ENCODE data around the gene ABCC10.
"Not testable (repeated sequence)": the region's sequence is repeated elsewhere in the genome, so short reads cannot be mapped to it uniquely, and the experiment has no call there.

ABCC10 gene

GRCh38 chr6:43427406-43428111, at the start of gene ABCC10:
ABCC10 (plus strand) TSS chr6:43427541; CDS start chr6:43427979, 438 bp downstream.
- no peaks in the 10 kb centered on the region for H3K27me3 ChIP-seq (ENCODE audit: control insufficient read depth, insufficient read depth, low read length)
- H3K9ac ChIP-seq (ENCODE audit: low read length) = peak within 1 kb of the TSS; percentile 93
- peaks cover 5% of the 10 kb centered on the region for H3K4me1 ChIP-seq (ENCODE audit: control insufficient read depth, insufficient read depth, low read length)
- H3K4me3 ChIP-seq (ENCODE audit: low read length) = peak within 1 kb of the TSS; percentile 94
- H3K27ac ChIP-seq (ENCODE audit: low read depth, low read length) = peak within 1 kb of the TSS; percentile 76
- peaks cover 5% of the 10 kb centered on the region for H3K36me3 ChIP-seq (ENCODE audit: control insufficient read depth, insufficient read depth, low read length)

DNA sequence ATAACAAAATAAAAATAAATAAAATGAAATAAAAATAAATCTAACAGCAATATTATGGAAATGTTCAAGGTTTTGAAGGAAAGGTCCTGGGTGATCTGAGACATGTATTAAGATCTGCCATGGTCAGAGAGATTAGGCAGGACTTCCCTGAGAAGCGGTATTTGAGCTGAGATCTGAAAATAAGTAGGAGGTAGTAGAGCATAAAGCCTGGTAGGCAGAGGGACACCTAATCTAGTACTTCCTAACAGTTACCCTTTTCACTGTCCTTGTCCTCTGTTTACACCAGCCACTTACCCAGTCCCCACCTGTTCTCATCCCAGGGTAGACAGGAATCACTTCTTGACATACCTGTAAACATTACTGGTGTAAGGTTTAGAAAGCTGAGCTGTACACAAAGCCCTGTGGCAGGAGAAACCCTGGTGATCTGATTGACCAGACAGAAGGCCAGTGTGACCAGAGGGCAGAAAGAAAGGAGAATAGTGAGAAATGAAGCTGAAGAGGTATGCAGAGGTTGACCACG, 49.6 kb upstream of the ABCC10 start:
- H3K4me1 ChIP-seq (ENCODE audit: control insufficient read depth, insufficient read depth, low read length) = no peaks in the 10 kb centered on the region
- no peak overlapping the region for H3K4me3 ChIP-seq (ENCODE audit: low read length)
- H3K27ac ChIP-seq (ENCODE audit: low read depth, low read length) = no peak overlapping the region
- no peak overlapping the region for H3K9ac ChIP-seq (ENCODE audit: low read length)
- H3K36me3 ChIP-seq (ENCODE audit: control insufficient read depth, insufficient read depth, low read length) = no peaks in the 10 kb centered on the region
- H3K27me3 ChIP-seq (ENCODE audit: control insufficient read depth, insufficient read depth, low read length) = no peaks in the 10 kb centered on the region

GRCh38 chr6:43378631-43379030, 48.7 kb upstream of the ABCC10 start:
- H3K27me3 ChIP-seq (ENCODE audit: control insufficient read depth, insufficient read depth, low read length) = no peaks in the 10 kb centered on the region
- H3K27ac ChIP-seq (ENCODE audit: low read depth, low read length) = no peak overlapping the region
- no peaks in the 10 kb centered on the region for H3K36me3 ChIP-seq (ENCODE audit: control insufficient read depth, insufficient read depth, low read length)
- H3K9ac ChIP-seq (ENCODE audit: low read length) = no peak overlapping the region
- H3K4me1 ChIP-seq (ENCODE audit: control insufficient read depth, insufficient read depth, low read length) = no peaks in the 10 kb centered on the region
- no peak overlapping the region for H3K4me3 ChIP-seq (ENCODE audit: low read length)

DNA sequence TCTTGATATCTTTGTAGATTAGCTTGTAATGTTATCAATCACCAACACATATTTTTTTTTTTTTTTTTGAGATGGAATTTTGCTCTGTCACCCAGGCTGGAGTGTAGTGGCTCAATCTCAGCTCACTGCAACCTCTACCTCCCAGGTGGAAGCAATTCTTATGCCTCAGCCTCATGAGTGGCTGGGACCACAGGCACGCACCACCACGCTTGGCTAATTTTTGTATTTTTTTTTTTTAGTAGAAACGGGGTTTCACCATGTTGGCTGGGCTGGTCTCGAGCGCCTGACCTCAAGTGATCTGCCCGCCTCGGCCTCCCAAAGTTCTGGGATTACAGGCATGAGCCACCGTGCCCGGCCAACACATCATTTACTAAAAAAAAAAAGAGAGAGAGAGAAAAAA, 46.5 kb upstream of the ABCC10 start:
- H3K9ac ChIP-seq (ENCODE audit: low read length); H3K36me3 ChIP-seq (ENCODE audit: control insufficient read depth, insufficient read depth, low read length); H3K4me1 ChIP-seq (ENCODE audit: control insufficient read depth, insufficient read depth, low read length); H3K27me3 ChIP-seq (ENCODE audit: control insufficient read depth, insufficient read depth, low read length); H3K4me3 ChIP-seq (ENCODE audit: low read length); H3K27ac ChIP-seq (ENCODE audit: low read depth, low read length): not testable (repeated sequence)

DNA sequence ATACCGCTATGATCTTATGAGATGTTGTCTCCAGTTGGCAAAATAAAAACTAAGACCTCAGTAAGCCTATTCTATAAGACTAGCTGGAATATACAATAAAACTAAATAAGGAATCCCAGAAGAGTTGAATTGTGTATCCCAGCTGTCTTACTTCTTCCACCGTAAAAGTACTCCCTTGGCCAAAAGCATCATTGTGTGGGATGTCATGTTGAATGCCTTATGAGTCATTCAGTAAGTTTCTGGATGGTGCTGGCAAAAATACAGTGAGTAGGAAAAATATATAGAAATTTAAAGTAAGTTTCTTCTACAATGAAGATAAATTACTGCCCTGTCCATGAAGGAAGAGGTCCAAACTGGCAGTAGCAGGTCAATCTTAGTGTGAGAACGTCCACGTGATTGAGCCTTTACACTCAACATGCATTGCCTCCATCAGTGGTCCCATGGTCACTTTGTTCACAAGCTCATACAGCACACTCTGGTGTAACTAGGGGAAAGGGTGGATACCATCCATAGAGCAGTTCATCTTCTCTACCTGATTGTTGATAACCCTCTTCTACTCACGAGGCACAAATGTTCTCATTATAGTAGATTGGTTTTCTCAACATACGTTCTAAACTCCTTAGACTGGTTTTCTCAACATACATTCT, 44.2 kb upstream of the ABCC10 start:
- H3K4me3 ChIP-seq (ENCODE audit: low read length) = no peak overlapping the region
- no peak overlapping the region for H3K9ac ChIP-seq (ENCODE audit: low read length)
- no peak overlapping the region for H3K27ac ChIP-seq (ENCODE audit: low read depth, low read length)
- no peaks in the 10 kb centered on the region for H3K36me3 ChIP-seq (ENCODE audit: control insufficient read depth, insufficient read depth, low read length)
- H3K4me1 ChIP-seq (ENCODE audit: control insufficient read depth, insufficient read depth, low read length) = no peaks in the 10 kb centered on the region
- no peaks in the 10 kb centered on the region for H3K27me3 ChIP-seq (ENCODE audit: control insufficient read depth, insufficient read depth, low read length)

DNA sequence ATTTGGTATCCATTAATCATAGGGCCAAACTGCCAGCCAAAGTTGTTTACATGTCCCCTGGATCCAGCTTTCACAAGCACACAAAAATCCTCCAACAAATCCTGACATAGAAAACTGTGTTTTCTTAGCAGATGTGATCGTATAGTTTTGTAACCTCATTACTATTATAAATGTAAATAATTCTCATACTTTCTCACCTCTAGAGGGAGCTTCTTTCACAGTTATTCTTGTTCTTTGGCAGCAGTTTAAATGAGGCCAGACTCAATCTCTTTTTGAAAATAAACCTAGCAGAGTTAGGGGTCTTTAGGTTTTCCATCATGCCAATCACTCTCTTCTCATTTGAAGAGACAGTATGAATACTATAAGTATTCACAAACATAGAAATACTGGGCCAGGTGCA, 40.8 kb upstream of the ABCC10 start:
- no peak overlapping the region for H3K4me3 ChIP-seq (ENCODE audit: low read length)
- no peak overlapping the region for H3K9ac ChIP-seq (ENCODE audit: low read length)
- no peaks in the 10 kb centered on the region for H3K27me3 ChIP-seq (ENCODE audit: control insufficient read depth, insufficient read depth, low read length)
- H3K36me3 ChIP-seq (ENCODE audit: control insufficient read depth, insufficient read depth, low read length) = no peaks in the 10 kb centered on the region
- H3K4me1 ChIP-seq (ENCODE audit: control insufficient read depth, insufficient read depth, low read length) = no peaks in the 10 kb centered on the region
- H3K27ac ChIP-seq (ENCODE audit: low read depth, low read length) = no peak overlapping the region

DNA sequence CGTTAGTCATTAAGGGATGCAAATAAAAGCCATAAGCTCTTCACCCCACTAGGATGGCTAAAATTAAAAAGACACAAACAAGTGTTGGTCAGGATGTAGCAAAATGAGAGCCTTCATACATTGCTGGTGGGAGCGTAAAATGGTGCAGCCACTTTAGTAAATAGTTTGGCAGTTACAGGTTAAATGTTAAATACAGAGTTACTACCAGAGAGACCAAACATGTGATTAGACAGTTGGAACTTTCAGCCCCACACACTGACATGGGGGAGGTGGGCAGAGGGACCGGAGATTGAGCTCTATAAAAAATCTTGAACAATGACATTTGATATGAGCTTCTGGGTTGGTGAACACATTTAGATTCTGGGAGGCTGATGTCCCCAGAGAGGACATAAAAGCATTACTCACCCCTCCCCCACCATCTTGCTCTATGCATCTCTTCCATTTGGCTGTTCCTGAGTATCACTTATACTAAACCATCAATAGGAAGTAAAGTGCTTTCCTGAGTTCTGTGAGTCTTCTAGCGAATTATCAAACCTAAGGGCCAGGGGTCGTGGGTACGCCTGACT, 37.5 kb upstream of the ABCC10 start:
- Histone ChIP-seq H3K9ac (ENCODE audit: low read length) (no peak overlapping the region), H3K27me3 (ENCODE audit: control insufficient read depth, insufficient read depth, low read length) (no peaks in the 10 kb centered on the region), H3K4me1 (ENCODE audit: control insufficient read depth, insufficient read depth, low read length) (no peaks in the 10 kb centered on the region), H3K27ac (ENCODE audit: low read depth, low read length) (no peak overlapping the region), H3K4me3 (ENCODE audit: low read length) (no peak overlapping the region), H3K36me3 (ENCODE audit: control insufficient read depth, insufficient read depth, low read length) (no peaks in the 10 kb centered on the region)

DNA sequence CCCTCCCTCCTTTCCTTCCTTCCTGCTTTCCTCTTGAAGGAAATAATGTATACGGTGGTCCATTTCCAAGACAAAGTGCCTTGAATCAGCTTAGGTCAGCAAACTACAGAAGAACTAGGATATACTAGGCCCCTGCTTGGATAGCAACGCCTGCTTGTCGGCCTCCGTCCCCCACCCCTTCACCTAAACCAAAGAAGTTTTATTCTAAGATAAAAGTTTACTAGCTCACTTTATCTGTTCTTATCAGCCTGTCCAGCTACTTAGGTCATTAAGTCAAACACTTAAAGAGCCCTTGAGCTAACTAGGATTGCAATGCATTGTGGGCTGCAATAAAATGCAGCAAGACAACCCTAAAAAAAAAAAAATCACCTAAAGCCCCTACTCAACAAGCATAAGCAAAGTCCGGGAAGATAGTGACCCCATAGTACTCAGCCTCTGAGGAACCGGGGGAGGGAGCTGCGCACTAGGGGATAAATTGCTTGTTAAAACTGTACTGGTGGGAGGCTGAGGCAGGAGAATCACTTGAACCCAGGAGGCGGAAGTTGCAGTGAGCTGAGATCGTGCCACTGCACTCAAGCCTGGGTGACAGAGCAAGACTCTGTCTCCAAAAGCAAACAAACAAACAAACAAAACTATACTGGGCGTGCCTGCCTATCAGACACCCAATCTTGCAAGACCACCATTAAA, 36.4 kb upstream of the ABCC10 start:
- not testable (repeated sequence) for H3K27ac ChIP-seq (ENCODE audit: low read depth, low read length); H3K4me1 ChIP-seq (ENCODE audit: control insufficient read depth, insufficient read depth, low read length); H3K4me3 ChIP-seq (ENCODE audit: low read length); H3K27me3 ChIP-seq (ENCODE audit: control insufficient read depth, insufficient read depth, low read length); H3K9ac ChIP-seq (ENCODE audit: low read length); H3K36me3 ChIP-seq (ENCODE audit: control insufficient read depth, insufficient read depth, low read length)

- H3K27me3 ChIP-seq (ENCODE audit: control insufficient read depth, insufficient read depth, low read length) = no peaks in the 10 kb centered on the region
- no peak overlapping the region for H3K4me3 ChIP-seq (ENCODE audit: low read length)
- H3K4me1 ChIP-seq (ENCODE audit: control insufficient read depth, insufficient read depth, low read length) = no peaks in the 10 kb centered on the region
- H3K27ac ChIP-seq (ENCODE audit: low read depth, low read length) = no peak overlapping the region
- no peak overlapping the region for H3K9ac ChIP-seq (ENCODE audit: low read length)
- H3K36me3 ChIP-seq (ENCODE audit: control insufficient read depth, insufficient read depth, low read length) = no peaks in the 10 kb centered on the region
Measured at GRCh38 chr6:43391440-43392031, 35.8 kb upstream of the ABCC10 start.

DNA sequence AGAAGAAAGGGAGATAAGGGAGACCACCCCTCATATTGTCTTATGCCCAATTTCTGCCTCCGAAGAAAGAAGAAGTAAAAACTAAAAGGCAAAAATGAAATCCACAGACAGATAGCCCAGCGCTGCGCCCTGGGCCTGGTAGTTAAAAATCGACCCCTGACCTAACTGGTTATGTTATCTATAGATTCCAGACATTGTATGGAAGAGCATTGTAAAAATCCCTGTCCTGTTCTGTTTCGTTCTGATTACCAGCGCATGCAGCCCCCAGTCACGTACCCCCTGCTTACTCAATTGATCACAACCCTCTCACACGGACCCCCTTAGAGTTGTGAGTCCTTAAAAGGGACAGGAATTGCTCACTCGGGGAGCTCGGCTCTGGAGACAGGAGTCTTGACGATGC, 34.2 kb upstream of the ABCC10 start:
- H3K9ac ChIP-seq (ENCODE audit: low read length) = not testable (repeated sequence)

DNA sequence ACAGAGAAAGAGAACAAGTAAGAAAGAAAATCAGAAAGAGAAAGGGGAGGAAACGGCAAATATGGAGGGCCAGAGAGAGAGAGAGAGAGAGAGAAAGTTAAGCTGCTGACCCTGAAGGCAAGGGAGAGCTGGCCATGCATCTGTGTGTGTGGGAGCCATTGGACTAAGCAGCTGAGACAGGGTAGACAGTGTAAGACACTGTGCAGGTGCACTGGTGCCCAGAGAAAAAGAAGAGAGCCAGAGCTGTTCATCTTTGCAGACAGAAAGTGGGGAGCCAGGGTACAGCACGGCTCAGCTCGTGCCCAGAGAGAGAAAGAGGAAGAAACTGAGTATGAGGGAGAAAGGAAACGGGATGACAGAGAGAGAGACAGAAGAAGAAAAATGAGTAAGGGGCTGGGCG, 33.7 kb upstream of the ABCC10 start:
- no peaks in the 10 kb centered on the region for H3K36me3 ChIP-seq (ENCODE audit: control insufficient read depth, insufficient read depth, low read length)
- no peaks in the 10 kb centered on the region for H3K4me1 ChIP-seq (ENCODE audit: control insufficient read depth, insufficient read depth, low read length)
- H3K4me3 ChIP-seq (ENCODE audit: low read length) = no peak overlapping the region
- H3K27me3 ChIP-seq (ENCODE audit: control insufficient read depth, insufficient read depth, low read length) = no peaks in the 10 kb centered on the region
- H3K9ac ChIP-seq (ENCODE audit: low read length) = no peak overlapping the region
- no peak overlapping the region for H3K27ac ChIP-seq (ENCODE audit: low read depth, low read length)

More for the DNA sequence above, 34.2 kb upstream of the ABCC10 start:
- H3K36me3 ChIP-seq (ENCODE audit: control insufficient read depth, insufficient read depth, low read length); H3K27me3 ChIP-seq (ENCODE audit: control insufficient read depth, insufficient read depth, low read length); H3K27ac ChIP-seq (ENCODE audit: low read depth, low read length); H3K4me1 ChIP-seq (ENCODE audit: control insufficient read depth, insufficient read depth, low read length); H3K4me3 ChIP-seq (ENCODE audit: low read length): not testable (repeated sequence)

GRCh38 chr6:43394982-43395381, 32.4 kb upstream of the ABCC10 start:
- no peak overlapping the region for H3K9ac ChIP-seq (ENCODE audit: low read length)
- H3K4me1 ChIP-seq (ENCODE audit: control insufficient read depth, insufficient read depth, low read length) = no peaks in the 10 kb centered on the region
- H3K27me3 ChIP-seq (ENCODE audit: control insufficient read depth, insufficient read depth, low read length) = no peaks in the 10 kb centered on the region
- no peaks in the 10 kb centered on the region for H3K36me3 ChIP-seq (ENCODE audit: control insufficient read depth, insufficient read depth, low read length)
- no peak overlapping the region for H3K4me3 ChIP-seq (ENCODE audit: low read length)
- H3K27ac ChIP-seq (ENCODE audit: low read depth, low read length) = no peak overlapping the region
